ENCODE data around the gene BTN3A1.

DNA sequence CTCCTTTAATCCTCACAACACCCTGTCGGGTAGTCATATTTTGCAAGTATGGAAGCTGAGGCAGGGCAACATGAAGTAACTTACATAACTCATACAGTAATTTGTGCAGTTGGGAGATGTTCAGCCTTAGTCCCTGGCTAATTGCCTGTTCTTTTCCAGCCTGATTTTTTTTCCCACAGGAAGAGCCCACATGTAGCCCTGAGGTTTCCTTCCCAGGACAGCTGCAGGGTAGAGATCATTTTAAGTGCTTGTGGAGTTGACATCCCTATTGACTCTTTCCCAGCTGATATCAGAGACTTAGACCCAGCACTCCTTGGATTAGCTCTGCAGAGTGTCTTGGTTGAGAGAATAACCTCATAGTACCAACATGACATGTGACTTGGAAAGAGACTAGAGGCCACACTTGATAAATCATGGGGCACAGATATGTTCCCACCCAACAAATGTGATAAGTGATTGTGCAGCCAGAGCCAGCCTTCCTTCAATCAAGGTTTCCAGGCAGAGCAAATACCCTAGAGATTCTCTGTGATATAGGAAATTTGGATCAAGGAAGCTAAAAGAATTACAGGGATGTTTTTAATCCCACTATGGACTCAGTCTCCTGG is 50.7 kb downstream of the BTN3A1 start:
- TF ChIP-seq, protein P1, sequence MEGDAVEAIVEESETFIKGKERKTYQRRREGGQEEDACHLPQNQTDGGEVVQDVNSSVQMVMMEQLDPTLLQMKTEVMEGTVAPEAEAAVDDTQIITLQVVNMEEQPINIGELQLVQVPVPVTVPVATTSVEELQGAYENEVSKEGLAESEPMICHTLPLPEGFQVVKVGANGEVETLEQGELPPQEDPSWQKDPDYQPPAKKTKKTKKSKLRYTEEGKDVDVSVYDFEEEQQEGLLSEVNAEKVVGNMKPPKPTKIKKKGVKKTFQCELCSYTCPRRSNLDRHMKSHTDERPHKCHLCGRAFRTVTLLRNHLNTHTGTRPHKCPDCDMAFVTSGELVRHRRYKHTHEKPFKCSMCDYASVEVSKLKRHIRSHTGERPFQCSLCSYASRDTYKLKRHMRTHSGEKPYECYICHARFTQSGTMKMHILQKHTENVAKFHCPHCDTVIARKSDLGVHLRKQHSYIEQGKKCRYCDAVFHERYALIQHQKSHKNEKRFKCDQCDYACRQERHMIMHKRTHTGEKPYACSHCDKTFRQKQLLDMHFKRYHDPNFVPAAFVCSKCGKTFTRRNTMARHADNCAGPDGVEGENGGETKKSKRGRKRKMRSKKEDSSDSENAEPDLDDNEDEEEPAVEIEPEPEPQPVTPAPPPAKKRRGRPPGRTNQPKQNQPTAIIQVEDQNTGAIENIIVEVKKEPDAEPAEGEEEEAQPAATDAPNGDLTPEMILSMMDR (IDR thresholded peaks at IDR 0.05) = no peak
- no peak for TF ChIP-seq EZH2phosphoT487 (IDR thresholded peaks at IDR 0.05)
